HepG2 (cell line): ENCODE data around the gene CCDC73. TPM values are rescaled to one million over a fixed set of nuclear protein-coding genes. Genes with fewer than 3 reads are reported as not detected.

Experiments
- ATAC-seq: fragments of 200-7000 bp; cut with Tn5 transposase; 3 replicates; pipeline ENCODE4 v1.9.1; 2020; ENCODE audit warnings: mild to moderate bottlenecking, moderate library complexity
- BruUV-seq: library from RNA; stranded (reverse); fragments of 400-500 nt; replicated peaks from 2 replicates; lab custom pipeline; 2021; lab: Mats Ljungman, UMichigan
- CTCF ChIA-PET: fragments of 300-600 bp; formaldehyde crosslinking; extraction: SDS; loops from one replicate; lab custom pipeline; 2021; ENCODE audit warnings: low total read pairs, inconsistent platforms, low intra/inter-chr PET ratio; lab: Yijun Ruan, JAX
- POLR2A ChIA-PET: fragments of 350-600 bp; sonication (Branson Sonifier 250); formaldehyde crosslinking; loops from one replicate; lab custom pipeline; 2020; ENCODE audit warnings: antibody characterized with exemption, inconsistent platforms; lab: Yijun Ruan, JAX
- DNase-seq: peaks from one replicate; pipeline ENCODE4 v3.0.0-alpha.2; 2015; ENCODE audit warnings: low spot score
- FAIRE-seq: peaks from 3 replicates; lab custom pipeline; 2011; peaks lifted over from hg19 to GRCh38; lab: Jason Lieb, UNC
- H2AFZ ChIP-seq: one replicate; pipeline ENCODE4 v1.6.1; 2011; ENCODE audit warnings: low read length, inconsistent platforms
- H3K27ac ChIP-seq: fragments of 300-600 bp; 3 replicates; pipeline ENCODE4 v1.8.0; 2011; ENCODE audit warnings: mixed run types, mild to moderate bottlenecking, mixed read lengths, low read length, inconsistent platforms; ENCODE audit not compliant: insufficient read depth; ENCODE audit errors: extremely low read length
- H3K27me3 ChIP-seq, 2 experiments: fragments of 200-600 bp in 1 of 2; 2 replicates in 1 of 2; 3 replicates in 1 of 2; pipeline versions ENCODE4 v1.6.0 to v1.8.0; 2011; ENCODE audit warnings: low read length in 2 of 2, mild to moderate bottlenecking in 2 of 2, moderate library complexity in 2 of 2, inconsistent platforms in 1 of 2; ENCODE audit not compliant: insufficient read depth in 2 of 2, control insufficient read depth in 1 of 2
- H3K36me3 ChIP-seq, 2 experiments: fragments of 200-600 bp in 1 of 2; replicated peaks in 1 of 2; 2 replicates in 1 of 2; 3 replicates in 1 of 2; pipeline versions ENCODE4 v1.5.1 to v1.8.0; 2011; ENCODE audit warnings: low read length in 2 of 2, inconsistent platforms in 1 of 2; ENCODE audit not compliant: insufficient read depth in 2 of 2, control insufficient read depth in 1 of 2
- H3K4me1 ChIP-seq: 2 replicates; pipeline ENCODE4 v1.5.1; 2012; ENCODE audit warnings: low read length, inconsistent platforms; ENCODE audit not compliant: insufficient read depth
- H3K4me2 ChIP-seq: 2 replicates; pipeline ENCODE4 v1.6.0; 2011; ENCODE audit warnings: low read depth, low read length, inconsistent platforms
- H3K4me3 ChIP-seq, 3 experiments: fragments of 200-600 bp in 1 of 3; sonication (generic), shearing (Covaris generic) in 1 of 3; replicated peaks in 1 of 3; 2 replicates each; pipeline ENCODE4 v1.5.1; 2011 to 2016; ENCODE audit warnings: low read length in 3 of 3, inconsistent platforms in 2 of 3, low read depth in 2 of 3, mild to moderate bottlenecking in 2 of 3, control low read depth in 1 of 3, mixed read lengths in 1 of 3; ENCODE audit not compliant: insufficient read depth in 1 of 3
- H3K79me2 ChIP-seq: one replicate; pipeline ENCODE4 v1.6.1; 2011; ENCODE audit warnings: low read length, inconsistent platforms; ENCODE audit not compliant: insufficient read depth
- H3K9ac ChIP-seq: 2 replicates; pipeline ENCODE4 v1.6.0; 2011; ENCODE audit warnings: mild to moderate bottlenecking, low read depth, low read length, inconsistent platforms; ENCODE audit not compliant: insufficient read depth
- H3K9me3 ChIP-seq: 2 replicates; pipeline ENCODE4 v1.5.1; 2012; ENCODE audit warnings: mild to moderate bottlenecking, low read length
- H4K20me1 ChIP-seq: 2 replicates; pipeline ENCODE4 v1.6.0; 2011; ENCODE audit warnings: inconsistent platforms, mild to moderate bottlenecking, low read length, moderate library complexity; ENCODE audit not compliant: insufficient read depth
- ATAD3A ChIP-seq: sonication (generic); formaldehyde crosslinking; IDR thresholded peaks from 2 replicates; pipeline ENCODE4 v1.4.0; 2020; ENCODE audit warnings: missing genetic modification reagents
- ATF1 ChIP-seq: IDR thresholded peaks from 2 replicates; pipeline ENCODE4 v1.6.1; 2016; ENCODE audit warnings: mild to moderate bottlenecking, control low read depth
- FUBP1 ChIP-seq: sonication (generic); formaldehyde crosslinking; IDR thresholded peaks from 2 replicates; pipeline ENCODE4 v1.5.1; 2020; ENCODE audit warnings: missing genetic modification reagents, mild to moderate bottlenecking, borderline replicate concordance
- HDAC1 ChIP-seq: sonication (generic); formaldehyde crosslinking; IDR thresholded peaks from 2 replicates; pipeline ENCODE4 v1.5.1; 2020; ENCODE audit warnings: mild to moderate bottlenecking, missing genetic modification reagents
- HMG20B ChIP-seq: conservative IDR thresholded peaks from 2 replicates; pipeline ENCODE4 v1.6.1; 2016; ENCODE audit warnings: missing genetic modification reagents, missing compliant biosample characterization
- HNRNPUL1 ChIP-seq: fragments of 200-400 bp; formaldehyde crosslinking; IDR thresholded peaks from 2 replicates; pipeline ENCODE4 v1.6.1; 2017; ENCODE audit warnings: low read depth, mild to moderate bottlenecking, low read length, moderate library complexity
- MAF1 ChIP-seq: sonication (generic); formaldehyde crosslinking; IDR thresholded peaks from 2 replicates; pipeline ENCODE4 v1.5.0; 2020; ENCODE audit warnings: missing genetic modification reagents, borderline replicate concordance
- MTERF4 ChIP-seq: sonication (generic); formaldehyde crosslinking; IDR thresholded peaks from 2 replicates; pipeline ENCODE4 v1.8.0; 2023; ENCODE audit warnings: mild to moderate bottlenecking, missing genetic modification reagents
- PRDM10 ChIP-seq: sonication (generic); formaldehyde crosslinking; IDR thresholded peaks from 2 replicates; pipeline ENCODE4 v1.4.0; 2020; ENCODE audit warnings: low read depth, missing genetic modification reagents
- SP4 ChIP-seq: sonication (generic); formaldehyde crosslinking; IDR thresholded peaks from 2 replicates; pipeline ENCODE4 v1.8.1; 2023; ENCODE audit warnings: mild to moderate bottlenecking, missing genetic modification reagents
- STAG1 ChIP-seq: sonication (generic); formaldehyde crosslinking; IDR thresholded peaks from 2 replicates; pipeline ENCODE4 v1.4.0; 2020; ENCODE audit warnings: missing genetic modification reagents
- XRCC5 ChIP-seq: fragments of 200-400 bp; formaldehyde crosslinking; optimal IDR thresholded peaks from 2 replicates; pipeline ENCODE3; 2017; ENCODE audit warnings: mild to moderate bottlenecking, low read length
- ZBTB44 ChIP-seq: sonication (generic); formaldehyde crosslinking; IDR thresholded peaks from 2 replicates; pipeline ENCODE4 v1.4.0; 2020; ENCODE audit warnings: missing genetic modification reagents
- ZNF260 ChIP-seq: sonication (generic); formaldehyde crosslinking; IDR thresholded peaks from 2 replicates; pipeline ENCODE4 v1.4.0; 2020; ENCODE audit warnings: missing genetic modification reagents, low read depth, mild to moderate bottlenecking, borderline replicate concordance
- ZNF576 ChIP-seq: sonication (generic); formaldehyde crosslinking; IDR thresholded peaks from 2 replicates; pipeline ENCODE4 v1.4.0; 2020; ENCODE audit warnings: mild to moderate bottlenecking, missing genetic modification reagents
- ZNF672 ChIP-seq: sonication (generic); formaldehyde crosslinking; IDR thresholded peaks from 2 replicates; pipeline ENCODE4 v1.8.1; 2022; ENCODE audit warnings: missing genetic modification reagents
- ZNF709 ChIP-seq: sonication (generic); formaldehyde crosslinking; IDR thresholded peaks from 2 replicates; pipeline ENCODE4 v1.5.0; 2020; ENCODE audit warnings: mild to moderate bottlenecking, missing genetic modification reagents
- whole genome bisulfite sequencing: methylation state at CpG from one replicate; pipeline ENCODE4 v1.1.6; 2017; ENCODE audit warnings: low lambda C conversion rate; 5-methylcytosine and 5-hydroxymethylcytosine counted together
- in situ Hi-C: cut with HindIII; loops from 2 replicates; pipeline ENCODE4 v1.10.0; 2017; ENCODE audit warnings: low pct_unique_long_range_greater_than_20kb; ENCODE audit not compliant: extremely low pct_ligation_motif_present
- intact Hi-C: fragments of 100-400 bp; cut with micrococcal nuclease; formaldehyde crosslinking; loops from one replicate; pipeline ENCODE4 v1.10.0; 2022; ENCODE audit not compliant: unreplicated experiment
- polyA plus RNA-seq, 8 experiments: library from polyadenylated mRNA; depleted of rRNA in 3 of 8; stranded (reverse) in 7 of 8; unstranded in 1 of 8; fragments of >200 nt; fragmentation: Illumina TruSeq in 4 of 8; extraction: Trizol in 4 of 8; gene quantifications; 2 replicates each; pipeline versions ENCODE4 v1.2.1 to v1.2.3, GENCODE V29; 2011 to 2016; ENCODE audit warnings: low read depth in 4 of 8, missing spikeins in 1 of 8, mixed read lengths in 1 of 8; ENCODE audit not compliant: insufficient read depth in 1 of 8
- total RNA-seq, 5 experiments: library from RNA; depleted of rRNA; stranded (reverse); fragments of >200 nt; fragmentation: Illumina TruSeq; extraction: Trizol; gene quantifications; 2 replicates each; pipeline ENCODE4 v1.2.3, GENCODE V29; 2016; ENCODE audit warnings: low read depth in 1 of 5

CCDC73 gene
- total and polyA plus RNA-seq, 2 of the 13 experiments (the other 11 are each of a cell fraction or from before 2014, with no cell fraction given): 0.01 to 0.11 TPM

GRCh38 chr11:32781721-32782120, 12.7 kb downstream of the CCDC73 start:
- CTCF ChIA-PET: no interaction called here
- 3% methylated on average over 5 of the region's 5 CpGs for WGBS
- Histone ChIP-seq H3K9me3 (no peaks in the 10 kb centered on the region), H3K4me1 (peaks cover 6% of the 10 kb centered on the region), H3K79me2 (no peaks in the 10 kb centered on the region), H3K36me3 (no peaks in the 10 kb centered on the region), H3K4me3 (no peak overlapping the region), H3K9ac (no peak overlapping the region), H3K27me3 (no peaks in the 10 kb centered on the region), H3K4me2 (no peak overlapping the region), H4K20me1 (no peaks in the 10 kb centered on the region), H2AFZ (no peak overlapping the region), H3K27ac (no peak overlapping the region)
- FAIRE-seq (no peak), DNase-seq (no peak), ATAC-seq (no peak)
- POLR2A ChIA-PET: no interaction called here
- intact Hi-C loops (no loop called here), in situ Hi-C loops (no loop called here)
- BruUV-seq: no TSS peak
- no peak for TF ChIP-seq HMG20B (CRISPR knock-in tag)
- TF ChIP-seq PRDM10: no peak
- TF ChIP-seq STAG1 (CRISPR knock-in tag): no peak
- TF ChIP-seq ATAD3A (CRISPR knock-in tag): no peak
- TF ChIP-seq MAF1 (CRISPR knock-in tag): no peak
- no peak for TF ChIP-seq ZNF260 (CRISPR knock-in tag)
- no peak for TF ChIP-seq MTERF4 (CRISPR knock-in tag)
- TF ChIP-seq HDAC1 (CRISPR knock-in tag): no peak
- TF ChIP-seq ZNF709 (CRISPR knock-in tag): no peak
- no peak for TF ChIP-seq ZNF672 (CRISPR knock-in tag)
- no peak for TF ChIP-seq HNRNPUL1
- TF ChIP-seq ZBTB44 (CRISPR knock-in tag): no peak
- no peak for TF ChIP-seq XRCC5
- TF ChIP-seq ATF1 (CRISPR knock-in tag): no peak
- no peak for TF ChIP-seq ZNF576 (CRISPR knock-in tag)
- no peak for TF ChIP-seq SP4
- no peak for TF ChIP-seq FUBP1 (CRISPR knock-in tag)
